ENCODE measurements around the gene MBTPS1. TPM values are rescaled to one million over a fixed set of nuclear protein-coding genes. Genes with fewer than 3 reads are reported as not detected.

MBTPS1 gene
- total and polyA plus RNA-seq, 10 of the 15 experiments (the other 5 are each of a cell fraction or from before 2014, with no cell fraction given): 1.3 to 43.9 (median 35.2) TPM

GRCh38 chr16:84093120-84093878, 23.4 kb downstream of the MBTPS1 start:
- H3K4me3 ChIP-seq: no peak overlapping the region
- WGBS (ENCODE audit: insufficient coverage, insufficient replicate concordance, low lambda C conversion rate, missing lambda C conversion rate): 96% methylated on average over 16 of the region's 16 CpGs
- ChIA-PET SMC1A (ENCODE audit: uncharacterized antibody, unreplicated experiment) (no interaction called here), RAD21 (ENCODE audit: unreplicated experiment) (no interaction called here), POLR2A (no interaction called here), CTCF (interaction anchor here (1.2 kb wide), 1 partner anchor 19 kb away, joined by 3 read pairs; no protein-coding TSS in a partner anchor)
- H3K9me3 ChIP-seq (replicated peaks; ENCODE audit: control insufficient read depth, insufficient read depth, low read length): no peaks in the 10 kb centered on the region
- intact Hi-C loops (cut with micrococcal nuclease; ENCODE audit: unreplicated experiment): no loop called here
- H3K36me3 ChIP-seq (ENCODE audit: control insufficient read depth in 2 of 2, insufficient read depth in 2 of 2, low read length in 1 of 2): peaks cover 18 to 50% of the 10 kb centered on the region in 2 experiments
- FAIRE-seq (no peak), ATAC-seq (no peak), DNase-seq (ENCODE audit: low read depth, low spot score) (no peak)
- in situ Hi-C loops (cut with MboI): no loop called here
- no peak overlapping the region for H3K4me2 ChIP-seq (ENCODE audit: control insufficient read depth, insufficient read depth)
- TF ChIP-seq SREBF2 (IDR thresholded peaks at IDR 0.05; ENCODE audit: low read length): no peak
- TF ChIP-seq CREM (IDR thresholded peaks at IDR 0.05; ENCODE audit: low read depth): no peak
- no peak for TF ChIP-seq SIN3A (IDR thresholded peaks at IDR 0.05; ENCODE audit: low read depth, low read length)
- no peak for TF ChIP-seq NR2C2 (IDR thresholded peaks at IDR 0.05; ENCODE audit: borderline replicate concordance, control insufficient read depth, insufficient read length, low read depth)
- no peak for TF ChIP-seq SUPT20H (IDR thresholded peaks at IDR 0.05; ENCODE audit: borderline replicate concordance, control insufficient read depth, low read depth, low read length)
- no peak for TF ChIP-seq GABPA (IDR thresholded peaks at IDR 0.05; ENCODE audit: low read depth)
- no peak for TF ChIP-seq BHLHE40 (IDR thresholded peaks at IDR 0.05; ENCODE audit: borderline replicate concordance in 1 of 2, low read depth in 2 of 2, low read length in 1 of 2)
- TF ChIP-seq MLLT1 (IDR thresholded peaks at IDR 0.05): no peak
- no peak for TF ChIP-seq CREB1 (IDR thresholded peaks at IDR 0.05; ENCODE audit: low read depth)
- no peak for TF ChIP-seq NRF1 (conservative IDR thresholded peaks at IDR 0.05; ENCODE audit: low read depth, low read length)
- no peak for TF ChIP-seq RB1 (IDR thresholded peaks at IDR 0.05; ENCODE audit: borderline replicate concordance)
- no peak for TF ChIP-seq EZH2 (IDR thresholded peaks at IDR 0.05; ENCODE audit: borderline replicate concordance, control insufficient read depth, low read depth, low read length)
- TF ChIP-seq, protein P1, sequence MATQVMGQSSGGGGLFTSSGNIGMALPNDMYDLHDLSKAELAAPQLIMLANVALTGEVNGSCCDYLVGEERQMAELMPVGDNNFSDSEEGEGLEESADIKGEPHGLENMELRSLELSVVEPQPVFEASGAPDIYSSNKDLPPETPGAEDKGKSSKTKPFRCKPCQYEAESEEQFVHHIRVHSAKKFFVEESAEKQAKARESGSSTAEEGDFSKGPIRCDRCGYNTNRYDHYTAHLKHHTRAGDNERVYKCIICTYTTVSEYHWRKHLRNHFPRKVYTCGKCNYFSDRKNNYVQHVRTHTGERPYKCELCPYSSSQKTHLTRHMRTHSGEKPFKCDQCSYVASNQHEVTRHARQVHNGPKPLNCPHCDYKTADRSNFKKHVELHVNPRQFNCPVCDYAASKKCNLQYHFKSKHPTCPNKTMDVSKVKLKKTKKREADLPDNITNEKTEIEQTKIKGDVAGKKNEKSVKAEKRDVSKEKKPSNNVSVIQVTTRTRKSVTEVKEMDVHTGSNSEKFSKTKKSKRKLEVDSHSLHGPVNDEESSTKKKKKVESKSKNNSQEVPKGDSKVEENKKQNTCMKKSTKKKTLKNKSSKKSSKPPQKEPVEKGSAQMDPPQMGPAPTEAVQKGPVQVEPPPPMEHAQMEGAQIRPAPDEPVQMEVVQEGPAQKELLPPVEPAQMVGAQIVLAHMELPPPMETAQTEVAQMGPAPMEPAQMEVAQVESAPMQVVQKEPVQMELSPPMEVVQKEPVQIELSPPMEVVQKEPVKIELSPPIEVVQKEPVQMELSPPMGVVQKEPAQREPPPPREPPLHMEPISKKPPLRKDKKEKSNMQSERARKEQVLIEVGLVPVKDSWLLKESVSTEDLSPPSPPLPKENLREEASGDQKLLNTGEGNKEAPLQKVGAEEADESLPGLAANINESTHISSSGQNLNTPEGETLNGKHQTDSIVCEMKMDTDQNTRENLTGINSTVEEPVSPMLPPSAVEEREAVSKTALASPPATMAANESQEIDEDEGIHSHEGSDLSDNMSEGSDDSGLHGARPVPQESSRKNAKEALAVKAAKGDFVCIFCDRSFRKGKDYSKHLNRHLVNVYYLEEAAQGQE (IDR thresholded peaks at IDR 0.05; ENCODE audit: low read depth, low read length): no peak
- no peak for TF ChIP-seq ATF7 (IDR thresholded peaks at IDR 0.05; ENCODE audit: low read depth)
- TF ChIP-seq SUZ12 (IDR thresholded peaks at IDR 0.05; ENCODE audit: unreplicated experiment): no peak
- TF ChIP-seq ESRRA (IDR thresholded peaks at IDR 0.05; ENCODE audit: low read length): no peak
- TF ChIP-seq, protein P2, sequence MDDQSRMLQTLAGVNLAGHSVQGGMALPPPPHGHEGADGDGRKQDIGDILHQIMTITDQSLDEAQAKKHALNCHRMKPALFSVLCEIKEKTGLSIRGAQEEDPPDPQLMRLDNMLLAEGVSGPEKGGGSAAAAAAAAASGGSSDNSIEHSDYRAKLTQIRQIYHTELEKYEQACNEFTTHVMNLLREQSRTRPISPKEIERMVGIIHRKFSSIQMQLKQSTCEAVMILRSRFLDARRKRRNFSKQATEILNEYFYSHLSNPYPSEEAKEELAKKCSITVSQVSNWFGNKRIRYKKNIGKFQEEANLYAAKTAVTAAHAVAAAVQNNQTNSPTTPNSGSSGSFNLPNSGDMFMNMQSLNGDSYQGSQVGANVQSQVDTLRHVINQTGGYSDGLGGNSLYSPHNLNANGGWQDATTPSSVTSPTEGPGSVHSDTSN (IDR thresholded peaks at IDR 0.05; ENCODE audit: insufficient replicate concordance, low read depth, low read length): no peak
- H4K20me1 ChIP-seq (ENCODE audit: control insufficient read depth, insufficient read depth): peaks cover 8% of the 10 kb centered on the region
- BruUV-seq (replicated peaks): no TSS peak
- no peak overlapping the region for H3K9ac ChIP-seq (ENCODE audit: control insufficient read depth, insufficient read depth, low read length)
- H3K27me3 ChIP-seq (replicated peaks in 1 of 2; ENCODE audit: control insufficient read depth in 2 of 2, insufficient read depth in 2 of 2, low read length in 1 of 2): no peaks in the 10 kb centered on the region
- H2AFZ ChIP-seq (ENCODE audit: control insufficient read depth, low read depth, low read length): no peak overlapping the region
- no peak overlapping the region for H3K27ac ChIP-seq (ENCODE audit: control insufficient read depth, insufficient read depth)
- peaks cover 16% of the 10 kb centered on the region for H3K4me1 ChIP-seq (ENCODE audit: control insufficient read depth, insufficient read depth, low read length)
- H3K79me2 ChIP-seq (ENCODE audit: control insufficient read depth, insufficient read depth, low read length): no peaks in the 10 kb centered on the region

All from GM12878 (cell line).